Cardiac muscle cell (in vitro differentiated cells and primary cell): ENCODE data around the gene TPRG1L. TPM values are rescaled to one million over a fixed set of nuclear protein-coding genes. Genes with fewer than 3 reads are reported as not detected.

Experiments used
- DNase-seq, 2 donors: peaks; one replicate each; pipeline versions ENCODE4 v3.0.0 to v3.0.0-alpha.2; 2010 to 2017; ENCODE audit warnings: low read depth in 1 of 2, low spot score in 1 of 2
- H3K27ac ChIP-seq: fragments of 200-600 bp; sonication (generic); 2 replicates; pipeline ENCODE4 v1.5.1; 2016
- H3K27me3 ChIP-seq: fragments of 200-600 bp; sonication (generic); 2 replicates; pipeline ENCODE4 v1.6.0; 2016; ENCODE audit warnings: control low read depth
- H3K36me3 ChIP-seq: fragments of 200-600 bp; sonication (generic); 2 replicates; pipeline ENCODE4 v1.5.1; 2016; ENCODE audit warnings: control low read depth
- H3K4me1 ChIP-seq: fragments of 200-600 bp; sonication (generic); 2 replicates; pipeline ENCODE4 v1.8.1; 2017; ENCODE audit warnings: low read depth, mild to moderate bottlenecking, mixed run types
- H3K4me3 ChIP-seq: fragments of 200-600 bp; sonication (generic); 2 replicates; pipeline ENCODE4 v1.5.1; 2016; ENCODE audit warnings: mild to moderate bottlenecking
- H3K9me3 ChIP-seq: fragments of 200-600 bp; sonication (generic); 2 replicates; pipeline ENCODE4 v1.5.1; 2017; ENCODE audit warnings: low read depth, mild to moderate bottlenecking, control low read depth
- CTCF ChIP-seq: IDR thresholded peaks from 2 replicates; pipeline ENCODE4 v1.5.1; 2012; ENCODE audit warnings: low read depth, mild to moderate bottlenecking, low read length
- polyA plus RNA-seq: library from polyadenylated mRNA; unstranded; fragments of >200 nt; fragmentation: Nextera tagmentation; extraction: Ambion mirVana; gene quantifications from 2 replicates; pipeline ENCODE4 v1.2.1, GENCODE V29; 2016
- total RNA-seq: library from RNA; depleted of rRNA; stranded (reverse); fragments of >200 nt; gene quantifications from 2 replicates; pipeline ENCODE4 v1.2.3, GENCODE V29; 2016

Gene TPRG1L
- total and polyA plus RNA-seq, 2 experiments from 2014 or later, result 9.3 to 32.3 TPM

- peaks cover 30% of the 10 kb centered on the region for H3K36me3 ChIP-seq
- H3K4me3 ChIP-seq, result no peak overlapping the region
- no peaks in the 10 kb centered on the region for H3K27me3 ChIP-seq
- DNase-seq, result no peak
- no peak for TF ChIP-seq CTCF
- no peaks in the 10 kb centered on the region for H3K4me1 ChIP-seq
- H3K27ac ChIP-seq, result no peak overlapping the region
- no peaks in the 10 kb centered on the region for H3K9me3 ChIP-seq
Measured at GRCh38 chr1:3634059-3634800, 9.4 kb downstream of the TPRG1L start.

GRCh38 chr1:3636080-3636479 is 11.3 kb downstream of the TPRG1L start:
- Histone ChIP-seq H3K27me3 (no peaks in the 10 kb centered on the region), H3K4me3 (no peak overlapping the region), H3K27ac (no peak overlapping the region), H3K36me3 (peaks cover 28% of the 10 kb centered on the region), H3K9me3 (no peaks in the 10 kb centered on the region), H3K4me1 (no peaks in the 10 kb centered on the region)
- TF ChIP-seq CTCF, result no peak
- DNase-seq, result no peak

GRCh38 chr1:3636531-3636930 is 11.7 kb downstream of the TPRG1L start:
- Histone ChIP-seq H3K27ac (no peak overlapping the region), H3K9me3 (no peaks in the 10 kb centered on the region), H3K4me3 (no peak overlapping the region), H3K27me3 (no peaks in the 10 kb centered on the region), H3K4me1 (no peaks in the 10 kb centered on the region), H3K36me3 (peaks cover 28% of the 10 kb centered on the region)
- DNase-seq, result no peak
- no peak for TF ChIP-seq CTCF

GRCh38 chr1:3638027-3638426 is 13.2 kb downstream of the TPRG1L start:
- DNase-seq, result no peak
- no peaks in the 10 kb centered on the region for H3K9me3 ChIP-seq
- H3K4me3 ChIP-seq, result no peak overlapping the region
- no peak overlapping the region for H3K27ac ChIP-seq
- no peak for TF ChIP-seq CTCF
- no peaks in the 10 kb centered on the region for H3K27me3 ChIP-seq
- peaks cover 28% of the 10 kb centered on the region for H3K36me3 ChIP-seq
- no peaks in the 10 kb centered on the region for H3K4me1 ChIP-seq

- Histone ChIP-seq H3K27me3 (no peaks in the 10 kb centered on the region), H3K36me3 (peaks cover 28% of the 10 kb centered on the region), H3K27ac (no peak overlapping the region), H3K4me3 (no peak overlapping the region), H3K4me1 (no peaks in the 10 kb centered on the region), H3K9me3 (no peaks in the 10 kb centered on the region)
- no peak for DNase-seq
- TF ChIP-seq CTCF, result no peak
Measured at GRCh38 chr1:3638676-3639075, 13.9 kb downstream of the TPRG1L start.
